Pancreas (tissue), 10 donors: ENCODE measurements around the gene GARIN3. TPM values are rescaled to one million over a fixed set of nuclear protein-coding genes. Genes with fewer than 3 reads are reported as not detected.

ENCODE experiments used
- ATAC-seq, 4 donors: fragments of 200-7000 bp; cut with Tn5 transposase; one replicate each; pipeline versions ENCODE4 v1.8.0 to v1.9.1; 2020; ENCODE audit warnings: mild to moderate bottlenecking in 4 of 4, moderate library complexity in 4 of 4
- DNase-seq, 6 donors: peaks; one replicate each; pipeline ENCODE4 v3.0.0-alpha.2; 2020
- FAIRE-seq: peaks from 2 replicates; lab custom pipeline; 2012; peaks lifted over from hg19 to GRCh38; lab: Jason Lieb, UNC
- H3K27ac ChIP-seq, 4 donors: fragments of 200-600 bp; sonication (generic); 1 replicate in 3 of 4; 2 replicates in 1 of 4; pipeline versions ENCODE4 v1.5.0 to v1.8.0; 2020
- H3K27me3 ChIP-seq, 4 donors: fragments of 200-600 bp; one replicate each; pipeline ENCODE4 v1.8.0; 2021
- H3K36me3 ChIP-seq, 3 donors: fragments of 200-600 bp; sonication (generic) in 1 of 3; one replicate each; pipeline versions ENCODE4 v1.5.0 to v1.8.0; 2020 to 2021
- H3K4me1 ChIP-seq, 3 donors: fragments of 200-600 bp; one replicate each; pipeline ENCODE4 v1.8.0; 2021
- H3K4me3 ChIP-seq, 4 donors: fragments of 200-600 bp; sonication (generic) in 2 of 4; one replicate each; pipeline versions ENCODE4 v1.5.0 to v1.8.0; 2020 to 2021
- H3K9me3 ChIP-seq, 4 donors: fragments of 200-600 bp; one replicate each; pipeline ENCODE4 v1.8.0; 2021
- WGBS, 2 donors: extraction: QIAGEN DNeasy Blood & Tissue Kit; methylation state at CpG; one replicate each; pipeline ENCODE4 v1.1.7; 2013; 5-methylcytosine and 5-hydroxymethylcytosine counted together
- intact Hi-C, 3 donors: fragments of 100-400 bp; cut with DNase I; formaldehyde crosslinking; loops; one replicate each; pipeline versions ENCODE4 v1.11.1 to v1.14.2; 2022
- polyA plus RNA-seq, 2 donors: library from polyadenylated mRNA; stranded (reverse); fragments of 200-250 nt; gene quantifications; one replicate each; pipeline ENCODE4 v1.2.3, GENCODE V29; 2013
- total RNA-seq, 6 donors: library from RNA; stranded (reverse); fragmentation: NEBNext Ultra II Directional in 4 of 6; extraction: Animal tissue kit (Norgen Biotek cat#: 25700) in 4 of 6; gene quantifications; one replicate each; pipeline versions ENCODE4 v1.2.1 to v1.2.4, GENCODE V29; 2021 to 2023
- TF ChIP-seq, protein P1 (sequence below), 4 donors: fragments of 200-600 bp; sonication (generic) in 3 of 4; IDR thresholded peaks; one replicate each; pipeline versions ENCODE4 v1.5.0 to v1.8.0; 2021; ENCODE audit warnings: antibody characterized with exemption in 4 of 4
- donor health status: healthy with polysubstance abuse.
- donor health status: DM: no; HTN: no; CAD: no; lungs with moderate emphysema.
- donor health status: DM: no; HTN: no; CAD: no.
- donor health status: control.
- donor health status: control.
- donor health status: Bipolar disorder and iron deficiency.
- donor health status: DM: yes; HTN: yes; CAD: no.
- donor health status: DM: no; HTN: no; CAD: no.
- donor health status: DM: no; HTN: no; CAD: no.
- donor health status: DM: yes; HTN: yes; CAD: no.

The GARIN3 gene
- total and polyA plus RNA-seq, 8 donors: not detected

GRCh38 chr5:157193699-157194424, 27.8 kb upstream of the GARIN3 start:
- 63 to 80% methylated on average over 10 of the region's 10 CpGs for WGBS, 2 donors
- Histone ChIP-seq H3K4me1 (no peaks in the 10 kb centered on the region), H3K27ac (no peak overlapping the region), H3K36me3 (no peaks in the 10 kb centered on the region), H3K4me3 (no peak overlapping the region), H3K9me3 (no peaks in the 10 kb centered on the region), H3K27me3 (no peaks in the 10 kb centered on the region)
- FAIRE-seq (no peak), DNase-seq (no peak), ATAC-seq (no peak)
- intact Hi-C loops: no loop called here
- TF ChIP-seq, protein P1, sequence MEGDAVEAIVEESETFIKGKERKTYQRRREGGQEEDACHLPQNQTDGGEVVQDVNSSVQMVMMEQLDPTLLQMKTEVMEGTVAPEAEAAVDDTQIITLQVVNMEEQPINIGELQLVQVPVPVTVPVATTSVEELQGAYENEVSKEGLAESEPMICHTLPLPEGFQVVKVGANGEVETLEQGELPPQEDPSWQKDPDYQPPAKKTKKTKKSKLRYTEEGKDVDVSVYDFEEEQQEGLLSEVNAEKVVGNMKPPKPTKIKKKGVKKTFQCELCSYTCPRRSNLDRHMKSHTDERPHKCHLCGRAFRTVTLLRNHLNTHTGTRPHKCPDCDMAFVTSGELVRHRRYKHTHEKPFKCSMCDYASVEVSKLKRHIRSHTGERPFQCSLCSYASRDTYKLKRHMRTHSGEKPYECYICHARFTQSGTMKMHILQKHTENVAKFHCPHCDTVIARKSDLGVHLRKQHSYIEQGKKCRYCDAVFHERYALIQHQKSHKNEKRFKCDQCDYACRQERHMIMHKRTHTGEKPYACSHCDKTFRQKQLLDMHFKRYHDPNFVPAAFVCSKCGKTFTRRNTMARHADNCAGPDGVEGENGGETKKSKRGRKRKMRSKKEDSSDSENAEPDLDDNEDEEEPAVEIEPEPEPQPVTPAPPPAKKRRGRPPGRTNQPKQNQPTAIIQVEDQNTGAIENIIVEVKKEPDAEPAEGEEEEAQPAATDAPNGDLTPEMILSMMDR (IDR thresholded peaks at IDR 0.05): no peak

GRCh38 chr5:157189223-157189622, 23.2 kb upstream of the GARIN3 start:
- Histone ChIP-seq H3K9me3 (no peaks in the 10 kb centered on the region), H3K27me3 (no peaks in the 10 kb centered on the region), H3K4me3 (no peak overlapping the region), H3K4me1 (no peaks in the 10 kb centered on the region), H3K36me3 (no peaks in the 10 kb centered on the region), H3K27ac (no peak overlapping the region)
- intact Hi-C loops: no loop called here
- no peak for FAIRE-seq
- ATAC-seq: no peak
- no peak for DNase-seq
- TF ChIP-seq, protein P1 (IDR thresholded peaks at IDR 0.05): no peak
- 62 to 69% methylated on average over 7 of the region's 7 CpGs for WGBS, 2 donors

- FAIRE-seq: no peak
- ATAC-seq: no peak
- H3K36me3 ChIP-seq: no peaks in the 10 kb centered on the region
- no peaks in the 10 kb centered on the region for H3K4me1 ChIP-seq
- H3K27ac ChIP-seq: no peak overlapping the region
- TF ChIP-seq, protein P1 (IDR thresholded peaks at IDR 0.05): no peak
- no peak for DNase-seq
- no peaks in the 10 kb centered on the region for H3K27me3 ChIP-seq
- no peaks in the 10 kb centered on the region for H3K9me3 ChIP-seq
- H3K4me3 ChIP-seq: no peak overlapping the region
- intact Hi-C loops: no loop called here
These were observed 22.2 kb upstream of the GARIN3 start for GRCh38 chr5:157188270-157188669.

DNA sequence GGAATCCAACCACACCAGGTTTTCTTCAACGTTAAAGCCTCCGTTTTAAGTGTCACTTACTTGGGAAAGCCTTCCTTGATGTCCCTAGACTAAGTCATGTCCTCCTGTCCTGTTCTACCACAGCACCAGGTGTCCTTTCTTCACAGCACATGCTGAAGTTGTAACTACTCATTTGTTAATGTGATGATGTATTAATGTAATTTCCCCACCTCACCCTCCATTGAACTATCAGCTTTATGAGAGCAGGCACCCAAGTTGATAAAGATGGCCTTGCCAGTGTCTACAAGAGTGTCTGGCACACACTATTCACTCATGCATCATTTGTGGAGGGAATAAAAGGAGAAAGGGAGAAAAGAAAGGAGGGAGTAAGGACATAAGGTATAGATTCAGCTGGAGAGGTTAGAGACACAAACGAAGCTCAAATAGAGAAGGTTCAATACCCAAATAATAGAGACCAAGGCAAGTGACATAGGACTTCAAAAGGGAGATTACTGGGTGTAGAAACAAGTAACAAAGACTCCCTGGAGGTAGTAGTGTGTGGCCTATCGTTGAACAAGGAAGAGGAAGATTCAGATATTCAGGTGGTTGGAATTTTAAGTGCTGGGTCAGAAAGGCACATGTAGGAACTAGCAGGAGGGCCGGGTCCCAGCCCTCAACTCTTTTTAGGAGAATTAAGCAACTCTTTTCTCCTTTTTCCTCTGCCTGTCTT, 21.1 kb upstream of the GARIN3 start:
- H3K27me3 ChIP-seq: no peaks in the 10 kb centered on the region
- FAIRE-seq (no peak), DNase-seq (no peak), ATAC-seq (no peak)
- TF ChIP-seq, protein P1 (IDR thresholded peaks at IDR 0.05): no peak
- WGBS, 2 donors: 30 to 41% methylated on average over 5 of the region's 5 CpGs
- H3K36me3 ChIP-seq: no peaks in the 10 kb centered on the region
- no peak overlapping the region for H3K4me3 ChIP-seq
- no peak overlapping the region for H3K27ac ChIP-seq
- H3K9me3 ChIP-seq: no peaks in the 10 kb centered on the region
- no peaks in the 10 kb centered on the region for H3K4me1 ChIP-seq
- intact Hi-C loops: no loop called here
